HepG2 (cell line): Measurements from ENCODE around the gene NFATC1. TPM values are rescaled to one million over a fixed set of nuclear protein-coding genes. Genes with fewer than 3 reads are reported as not detected.
A peak's percentile ranks its signal among the peaks of the same experiment; 100 is the strongest.

Source experiments
- ATAC-seq: fragments of 200-7000 bp; cut with Tn5 transposase; 3 replicates; pipeline ENCODE4 v1.9.1; 2020; ENCODE audit warnings: mild to moderate bottlenecking, moderate library complexity
- BruUV-seq: library from RNA; stranded (reverse); fragments of 400-500 nt; replicated peaks from 2 replicates; lab custom pipeline; 2021; lab: Mats Ljungman, UMichigan
- CTCF ChIA-PET: fragments of 300-600 bp; formaldehyde crosslinking; extraction: SDS; loops from one replicate; lab custom pipeline; 2021; ENCODE audit warnings: low total read pairs, inconsistent platforms, low intra/inter-chr PET ratio; lab: Yijun Ruan, JAX
- POLR2A ChIA-PET: fragments of 350-600 bp; sonication (Branson Sonifier 250); formaldehyde crosslinking; loops from one replicate; lab custom pipeline; 2020; ENCODE audit warnings: antibody characterized with exemption, inconsistent platforms; lab: Yijun Ruan, JAX
- DNase-seq: peaks from one replicate; pipeline ENCODE4 v3.0.0-alpha.2; 2015; ENCODE audit warnings: low spot score
- FAIRE-seq: peaks from 3 replicates; lab custom pipeline; 2011; peaks lifted over from hg19 to GRCh38; lab: Jason Lieb, UNC
- H2AFZ ChIP-seq: one replicate; pipeline ENCODE4 v1.6.1; 2011; ENCODE audit warnings: low read length, inconsistent platforms
- H3K27ac ChIP-seq: fragments of 300-600 bp; 3 replicates; pipeline ENCODE4 v1.8.0; 2011; ENCODE audit warnings: mixed run types, mild to moderate bottlenecking, mixed read lengths, low read length, inconsistent platforms; ENCODE audit not compliant: insufficient read depth; ENCODE audit errors: extremely low read length
- H3K27me3 ChIP-seq, 2 experiments: fragments of 200-600 bp in 1 of 2; 2 replicates in 1 of 2; 3 replicates in 1 of 2; pipeline versions ENCODE4 v1.6.0 to v1.8.0; 2011; ENCODE audit warnings: low read length in 2 of 2, mild to moderate bottlenecking in 2 of 2, moderate library complexity in 2 of 2, inconsistent platforms in 1 of 2; ENCODE audit not compliant: insufficient read depth in 2 of 2, control insufficient read depth in 1 of 2
- H3K36me3 ChIP-seq, 2 experiments: fragments of 200-600 bp in 1 of 2; replicated peaks in 1 of 2; 2 replicates in 1 of 2; 3 replicates in 1 of 2; pipeline versions ENCODE4 v1.5.1 to v1.8.0; 2011; ENCODE audit warnings: low read length in 2 of 2, inconsistent platforms in 1 of 2; ENCODE audit not compliant: insufficient read depth in 2 of 2, control insufficient read depth in 1 of 2
- H3K4me1 ChIP-seq: 2 replicates; pipeline ENCODE4 v1.5.1; 2012; ENCODE audit warnings: low read length, inconsistent platforms; ENCODE audit not compliant: insufficient read depth
- H3K4me2 ChIP-seq: 2 replicates; pipeline ENCODE4 v1.6.0; 2011; ENCODE audit warnings: low read depth, low read length, inconsistent platforms
- H3K4me3 ChIP-seq, 3 experiments: fragments of 200-600 bp in 1 of 3; sonication (generic), shearing (Covaris generic) in 1 of 3; replicated peaks in 1 of 3; 2 replicates each; pipeline ENCODE4 v1.5.1; 2011 to 2016; ENCODE audit warnings: low read length in 3 of 3, inconsistent platforms in 2 of 3, low read depth in 2 of 3, mild to moderate bottlenecking in 2 of 3, control low read depth in 1 of 3, mixed read lengths in 1 of 3; ENCODE audit not compliant: insufficient read depth in 1 of 3
- H3K79me2 ChIP-seq: one replicate; pipeline ENCODE4 v1.6.1; 2011; ENCODE audit warnings: low read length, inconsistent platforms; ENCODE audit not compliant: insufficient read depth
- H3K9ac ChIP-seq: 2 replicates; pipeline ENCODE4 v1.6.0; 2011; ENCODE audit warnings: mild to moderate bottlenecking, low read depth, low read length, inconsistent platforms; ENCODE audit not compliant: insufficient read depth
- H3K9me3 ChIP-seq: 2 replicates; pipeline ENCODE4 v1.5.1; 2012; ENCODE audit warnings: mild to moderate bottlenecking, low read length
- H4K20me1 ChIP-seq: 2 replicates; pipeline ENCODE4 v1.6.0; 2011; ENCODE audit warnings: inconsistent platforms, mild to moderate bottlenecking, low read length, moderate library complexity; ENCODE audit not compliant: insufficient read depth
- UBTF ChIP-seq: sonication (generic); formaldehyde crosslinking; IDR thresholded peaks from 2 replicates; pipeline ENCODE4 v1.4.0; 2020; ENCODE audit warnings: mild to moderate bottlenecking, missing genetic modification reagents
- ZFP1 ChIP-seq: IDR thresholded peaks from 2 replicates; pipeline ENCODE4 v1.6.1; 2016
- ZNF124 ChIP-seq: sonication (generic); formaldehyde crosslinking; IDR thresholded peaks from 2 replicates; pipeline ENCODE4 v1.4.0; 2020; ENCODE audit warnings: missing genetic modification reagents
- ZNF280B ChIP-seq: sonication (generic); formaldehyde crosslinking; IDR thresholded peaks from 2 replicates; pipeline ENCODE4 v1.5.0; 2020; ENCODE audit warnings: missing genetic modification reagents, mild to moderate bottlenecking, borderline replicate concordance
- ZNF7 ChIP-seq: IDR thresholded peaks from 2 replicates; pipeline ENCODE4 v1.6.1; 2016; ENCODE audit warnings: missing biosample characterization, missing genetic modification reagents
- WGBS: methylation state at CpG from one replicate; pipeline ENCODE4 v1.1.6; 2017; ENCODE audit warnings: low lambda C conversion rate; 5-methylcytosine and 5-hydroxymethylcytosine counted together
- in situ Hi-C: cut with HindIII; loops from 2 replicates; pipeline ENCODE4 v1.10.0; 2017; ENCODE audit warnings: low pct_unique_long_range_greater_than_20kb; ENCODE audit not compliant: extremely low pct_ligation_motif_present
- intact Hi-C: fragments of 100-400 bp; cut with micrococcal nuclease; formaldehyde crosslinking; loops from one replicate; pipeline ENCODE4 v1.10.0; 2022; ENCODE audit not compliant: unreplicated experiment
- polyA plus RNA-seq, 8 experiments: library from polyadenylated mRNA; depleted of rRNA in 3 of 8; stranded (reverse) in 7 of 8; unstranded in 1 of 8; fragments of >200 nt; fragmentation: Illumina TruSeq in 4 of 8; extraction: Trizol in 4 of 8; gene quantifications; 2 replicates each; pipeline versions ENCODE4 v1.2.1 to v1.2.3, GENCODE V29; 2011 to 2016; ENCODE audit warnings: low read depth in 4 of 8, missing spikeins in 1 of 8, mixed read lengths in 1 of 8; ENCODE audit not compliant: insufficient read depth in 1 of 8
- total RNA-seq, 5 experiments: library from RNA; depleted of rRNA; stranded (reverse); fragments of >200 nt; fragmentation: Illumina TruSeq; extraction: Trizol; gene quantifications; 2 replicates each; pipeline ENCODE4 v1.2.3, GENCODE V29; 2016; ENCODE audit warnings: low read depth in 1 of 5

The NFATC1 gene
- total and polyA plus RNA-seq, 2 of the 13 experiments (the other 11 are each of a cell fraction or from before 2014, with no cell fraction given) = not detected

GRCh38 chr18:79572093-79572780 lies 176.5 kb downstream of the NFATC1 start (continued):
- TF ChIP-seq ZNF124 (CRISPR knock-in tag) = no peak
- TF ChIP-seq UBTF (CRISPR knock-in tag) = no peak
- TF ChIP-seq ZNF280B = no peak

GRCh38 chr18:79572848-79573451 lies 177.2 kb downstream of the NFATC1 start:
- no TSS peak for BruUV-seq
- DNase-seq (no peak), FAIRE-seq (no peak)

More at GRCh38 chr18:79572848-79573451, 177.2 kb downstream of the NFATC1 start:
- Histone ChIP-seq H3K4me2 (no peak overlapping the region), H3K9me3 (peaks cover 18% of the 10 kb centered on the region), H4K20me1 (no peaks in the 10 kb centered on the region), H3K4me3 (no peak overlapping the region), H3K79me2 (no peaks in the 10 kb centered on the region), H3K36me3 (no peaks in the 10 kb centered on the region), H2AFZ (no peak overlapping the region), H3K27me3 (peaks cover 5 to 32% of the 10 kb centered on the region in 2 experiments; a peak in 3 of 5 replicates), H3K27ac (no peak overlapping the region), H3K4me1 (peaks cover 10% of the 10 kb centered on the region), H3K9ac (no peak overlapping the region)
- no peak for ATAC-seq
- TF ChIP-seq ZNF7 (CRISPR knock-in tag) = no peak
- TF ChIP-seq ZFP1 (CRISPR knock-in tag) = peak; percentile 97; the same call in 1 of the 2 replicates
- ChIA-PET POLR2A (no interaction called here), CTCF (no interaction called here)
- intact Hi-C loops (no loop called here), in situ Hi-C loops (no loop called here)
- 11% methylated on average over 6 of the region's 6 CpGs for WGBS
